IPS-18c (cell line): ENCODE data around the gene RERE.

Source experiments
- H3K4me3 ChIP-seq: 2 replicates; pipeline ENCODE4 v1.7.0; 2013; ENCODE audit warnings: low read depth, mild to moderate bottlenecking, low read length, moderate library complexity; ENCODE audit not compliant: insufficient read depth
- H3K9me3 ChIP-seq: one replicate; pipeline ENCODE4 v1.6.1; 2013; ENCODE audit warnings: mild to moderate bottlenecking, low read length, moderate library complexity; ENCODE audit not compliant: control insufficient read depth, insufficient read depth

The RERE gene

GRCh38 chr1:8351693-8352470 lies 465.6 kb downstream of the RERE start:
- no peak overlapping the region for H3K4me3 ChIP-seq

GRCh38 chr1:8350914-8351684 lies 466.3 kb downstream of the RERE start:
- no peaks in the 10 kb centered on the region for H3K9me3 ChIP-seq
- no peak overlapping the region for H3K4me3 ChIP-seq

More at GRCh38 chr1:8351693-8352470, 465.6 kb downstream of the RERE start:
- no peaks in the 10 kb centered on the region for H3K9me3 ChIP-seq

GRCh38 chr1:8349961-8350360 lies 467.5 kb downstream of the RERE start:
- Histone ChIP-seq H3K9me3 (no peaks in the 10 kb centered on the region), H3K4me3 (no peak overlapping the region)

GRCh38 chr1:8349473-8349865 lies 468.0 kb downstream of the RERE start:
- Histone ChIP-seq H3K9me3 (no peaks in the 10 kb centered on the region), H3K4me3 (no peak overlapping the region)

GRCh38 chr1:8348777-8349472 lies 468.5 kb downstream of the RERE start:
- Histone ChIP-seq H3K9me3 (no peaks in the 10 kb centered on the region), H3K4me3 (no peak overlapping the region)

- H3K4me3 ChIP-seq = no peak overlapping the region
- H3K9me3 ChIP-seq = no peaks in the 10 kb centered on the region
These were observed 469.2 kb downstream of the RERE start for GRCh38 chr1:8348047-8348776.

GRCh38 chr1:8347635-8348034 lies 469.8 kb downstream of the RERE start:
- no peaks in the 10 kb centered on the region for H3K9me3 ChIP-seq

GRCh38 chr1:8345621-8346415 lies 471.6 kb downstream of the RERE start:
- Histone ChIP-seq H3K4me3 (no peak overlapping the region), H3K9me3 (no peaks in the 10 kb centered on the region)

More at GRCh38 chr1:8347635-8348034, 469.8 kb downstream of the RERE start:
- H3K4me3 ChIP-seq = no peak overlapping the region

GRCh38 chr1:8344893-8345507 lies 472.4 kb downstream of the RERE start:
- H3K9me3 ChIP-seq = no peaks in the 10 kb centered on the region
- H3K4me3 ChIP-seq = no peak overlapping the region

GRCh38 chr1:8343464-8344001 lies 473.9 kb downstream of the RERE start:
- Histone ChIP-seq H3K9me3 (no peaks in the 10 kb centered on the region), H3K4me3 (no peak overlapping the region)

- Histone ChIP-seq H3K4me3 (no peak overlapping the region), H3K9me3 (no peaks in the 10 kb centered on the region)
These were observed 474.4 kb downstream of the RERE start for GRCh38 chr1:8343044-8343443.

GRCh38 chr1:8342325-8342724 lies 475.1 kb downstream of the RERE start:
- no peaks in the 10 kb centered on the region for H3K9me3 ChIP-seq
- no peak overlapping the region for H3K4me3 ChIP-seq

GRCh38 chr1:8340448-8340847 lies 477.0 kb downstream of the RERE start:
- no peak overlapping the region for H3K4me3 ChIP-seq

GRCh38 chr1:8339203-8339600 lies 478.2 kb downstream of the RERE start:
- Histone ChIP-seq H3K4me3 (no peak overlapping the region), H3K9me3 (no peaks in the 10 kb centered on the region)

More at GRCh38 chr1:8340448-8340847, 477.0 kb downstream of the RERE start:
- no peaks in the 10 kb centered on the region for H3K9me3 ChIP-seq

GRCh38 chr1:8338526-8339202 lies 478.8 kb downstream of the RERE start:
- Histone ChIP-seq H3K4me3 (no peak overlapping the region), H3K9me3 (no peaks in the 10 kb centered on the region)
